Neural cell (in vitro differentiated cells): Measurements from ENCODE around the gene ATL1. TPM values are rescaled to one million over a fixed set of nuclear protein-coding genes. Genes with fewer than 3 reads are reported as not detected.

Experiments used
- H2AFZ ChIP-seq: fragments of 200-600, 300-800 bp; sonication (generic), shearing (Covaris generic); 2 replicates; pipeline ENCODE4 v1.6.0; 2014; ENCODE audit warnings: low read depth, mild to moderate bottlenecking, antibody characterized with exemption, low read length, moderate library complexity
- H3F3A ChIP-seq: fragments of 200-600 bp; shearing (Covaris generic); 2 replicates; pipeline ENCODE4 v1.6.1; 2016; ENCODE audit warnings: mild to moderate bottlenecking, moderate library complexity, mixed read lengths, antibody characterized with exemption, low read length; ENCODE audit not compliant: insufficient read depth, poor library complexity, severe bottlenecking
- H3K27ac ChIP-seq: fragments of 200-600, 300-800 bp; sonication (generic), shearing (Covaris generic); 2 replicates; pipeline ENCODE4 v1.5.1; 2014; ENCODE audit warnings: mild to moderate bottlenecking, low read length, moderate library complexity
- H3K27me3 ChIP-seq: fragments of 300-800, 200-600 bp; sonication (generic), shearing (Covaris generic); 2 replicates; pipeline ENCODE4 v1.6.0; 2014; ENCODE audit warnings: mild to moderate bottlenecking, low read depth, low read length, moderate library complexity; ENCODE audit not compliant: insufficient read depth
- H3K36me3 ChIP-seq: fragments of 300-800, 200-600 bp; sonication (generic), shearing (Covaris generic); 2 replicates; pipeline ENCODE4 v1.5.1; 2014; ENCODE audit warnings: mild to moderate bottlenecking, antibody characterized with exemption, low read length, moderate library complexity; ENCODE audit not compliant: insufficient read depth
- H3K4me2 ChIP-seq: fragments of 300-800, 200-600 bp; sonication (generic), shearing (Covaris generic); 2 replicates; pipeline ENCODE4 v1.6.0; 2014; ENCODE audit warnings: mild to moderate bottlenecking, low read length
- H3K4me3 ChIP-seq: fragments of 300-800, 200-600 bp; sonication (generic), shearing (Covaris generic); 2 replicates; pipeline ENCODE4 v1.5.1; 2014; ENCODE audit warnings: mild to moderate bottlenecking, low read length, moderate library complexity
- H3K79me2 ChIP-seq: fragments of 200-600 bp; shearing (Covaris generic); replicated peaks from 2 replicates; pipeline ENCODE4 v1.6.0; 2014; ENCODE audit warnings: mild to moderate bottlenecking, low read length, moderate library complexity; ENCODE audit not compliant: insufficient read depth
- H3K9ac ChIP-seq: fragments of 300-800, 200-600 bp; sonication (generic), shearing (Covaris generic); 2 replicates; pipeline ENCODE4 v1.6.1; 2016; ENCODE audit warnings: mild to moderate bottlenecking, low read length, mixed read lengths
- H3K9me2 ChIP-seq: fragments of 200-600 bp; shearing (Covaris generic); 2 replicates; pipeline ENCODE4 v1.6.1; 2016; ENCODE audit warnings: mild to moderate bottlenecking, low read length, mixed read lengths; ENCODE audit not compliant: insufficient read depth
- H3K9me3 ChIP-seq: fragments of 200-600, 300-800 bp; sonication (generic), shearing (Covaris generic); 2 replicates; pipeline ENCODE4 v1.6.1; 2016; ENCODE audit warnings: mild to moderate bottlenecking, mixed run types, low read length, moderate library complexity, mixed read lengths
- H4K20me1 ChIP-seq: fragments of 200-600 bp; shearing (Covaris generic); 2 replicates; pipeline ENCODE4 v1.6.1; 2016; ENCODE audit warnings: mild to moderate bottlenecking, mixed run types; ENCODE audit not compliant: insufficient read depth
- EP300 ChIP-seq: fragments of 450-650 bp; conservative IDR thresholded peaks from 2 replicates; pipeline ENCODE4 v1.6.1; 2014; ENCODE audit warnings: antibody characterized with exemption, mild to moderate bottlenecking, moderate library complexity; ENCODE audit not compliant: poor library complexity, severe bottlenecking
- EZH2 ChIP-seq: fragments of 200-600, 300-800 bp; shearing (Covaris generic), sonication (generic); IDR thresholded peaks from 2 replicates; pipeline ENCODE4 v1.6.1; 2014; ENCODE audit warnings: antibody characterized with exemption, low read length, borderline replicate concordance, mild to moderate bottlenecking; ENCODE audit not compliant: insufficient read depth, poor library complexity, severe bottlenecking
- MXI1 ChIP-seq: fragments of 450-650 bp; conservative IDR thresholded peaks from 2 replicates; pipeline ENCODE4 v1.6.1; 2014; ENCODE audit warnings: antibody characterized with exemption, mild to moderate bottlenecking; ENCODE audit not compliant: poor library complexity, severe bottlenecking
- POLR2AphosphoS5 ChIP-seq: IDR thresholded peaks from 2 replicates; pipeline ENCODE4 v1.6.1; 2012
- RAD21 ChIP-seq: fragments of 450-650 bp; conservative IDR thresholded peaks from 2 replicates; pipeline ENCODE4 v1.6.1; 2014; ENCODE audit warnings: antibody characterized with exemption, mild to moderate bottlenecking, moderate library complexity
- REST ChIP-seq: IDR thresholded peaks from 2 replicates; pipeline ENCODE4 v1.6.1; 2012; ENCODE audit warnings: borderline replicate concordance
- SMC3 ChIP-seq: fragments of 450-650 bp; conservative IDR thresholded peaks from 2 replicates; pipeline ENCODE4 v1.6.1; 2014; ENCODE audit warnings: antibody characterized with exemption, mild to moderate bottlenecking, moderate library complexity; ENCODE audit not compliant: poor library complexity
- TAF1 ChIP-seq: IDR thresholded peaks from 2 replicates; pipeline ENCODE4 v1.6.1; 2012; ENCODE audit warnings: low read depth
- polyA plus RNA-seq: library from polyadenylated mRNA; depleted of rRNA; stranded (reverse); fragments of >200 nt; gene quantifications from 2 replicates; pipeline ENCODE4 v1.2.3, GENCODE V29; 2014
- TF ChIP-seq, protein P1 (sequence below): fragments of 450-650 bp; IDR thresholded peaks from 2 replicates; pipeline ENCODE4 v1.5.1; 2014; ENCODE audit warnings: antibody characterized with exemption, mild to moderate bottlenecking, moderate library complexity; ENCODE audit not compliant: poor library complexity, severe bottlenecking

Gene ATL1
- polyA plus RNA-seq, 1 donor from 2014 or later = 70.4 TPM

- Histone ChIP-seq H3K79me2 (no peaks in the 10 kb centered on the region), H3K27ac (no peak overlapping the region), H3K4me3 (no peak overlapping the region), H2AFZ (no peak overlapping the region), H3K9ac (no peak overlapping the region), H3K9me2 (no peaks in the 10 kb centered on the region), H3K27me3 (no peaks in the 10 kb centered on the region), H3F3A (no peaks in the 10 kb centered on the region), H3K36me3 (no peaks in the 10 kb centered on the region), H3K9me3 (no peaks in the 10 kb centered on the region), H3K4me2 (no peak overlapping the region), H4K20me1 (no peaks in the 10 kb centered on the region)
- TF ChIP-seq RAD21 (no peak), MXI1 (no peak), REST (no peak), EP300 (no peak), SMC3 (no peak), TAF1 (no peak), EZH2 (no peak), POLR2AphosphoS5 (no peak)
- TF ChIP-seq, protein P1, sequence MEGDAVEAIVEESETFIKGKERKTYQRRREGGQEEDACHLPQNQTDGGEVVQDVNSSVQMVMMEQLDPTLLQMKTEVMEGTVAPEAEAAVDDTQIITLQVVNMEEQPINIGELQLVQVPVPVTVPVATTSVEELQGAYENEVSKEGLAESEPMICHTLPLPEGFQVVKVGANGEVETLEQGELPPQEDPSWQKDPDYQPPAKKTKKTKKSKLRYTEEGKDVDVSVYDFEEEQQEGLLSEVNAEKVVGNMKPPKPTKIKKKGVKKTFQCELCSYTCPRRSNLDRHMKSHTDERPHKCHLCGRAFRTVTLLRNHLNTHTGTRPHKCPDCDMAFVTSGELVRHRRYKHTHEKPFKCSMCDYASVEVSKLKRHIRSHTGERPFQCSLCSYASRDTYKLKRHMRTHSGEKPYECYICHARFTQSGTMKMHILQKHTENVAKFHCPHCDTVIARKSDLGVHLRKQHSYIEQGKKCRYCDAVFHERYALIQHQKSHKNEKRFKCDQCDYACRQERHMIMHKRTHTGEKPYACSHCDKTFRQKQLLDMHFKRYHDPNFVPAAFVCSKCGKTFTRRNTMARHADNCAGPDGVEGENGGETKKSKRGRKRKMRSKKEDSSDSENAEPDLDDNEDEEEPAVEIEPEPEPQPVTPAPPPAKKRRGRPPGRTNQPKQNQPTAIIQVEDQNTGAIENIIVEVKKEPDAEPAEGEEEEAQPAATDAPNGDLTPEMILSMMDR = no peak
These were observed 41.4 kb downstream of the ATL1 start for GRCh38 chr14:50601394-50601793.

GRCh38 chr14:50602035-50602434, 42.1 kb downstream of the ATL1 start:
- no peak overlapping the region for H3K4me3 ChIP-seq
- H3K9ac ChIP-seq = no peak overlapping the region
- no peak overlapping the region for H3K27ac ChIP-seq

More at GRCh38 chr14:50602035-50602434, 42.1 kb downstream of the ATL1 start:
- H3K36me3 ChIP-seq = no peaks in the 10 kb centered on the region
- no peaks in the 10 kb centered on the region for H3K79me2 ChIP-seq
- TF ChIP-seq EP300 (no peak), MXI1 (no peak), SMC3 (no peak), TAF1 (no peak), RAD21 (no peak), POLR2AphosphoS5 (no peak)
- TF ChIP-seq, protein P1 = no peak
- H3K9me2 ChIP-seq = no peaks in the 10 kb centered on the region
- H3K4me2 ChIP-seq = no peak overlapping the region
- no peaks in the 10 kb centered on the region for H3K9me3 ChIP-seq
- no peaks in the 10 kb centered on the region for H3F3A ChIP-seq
- no peak overlapping the region for H2AFZ ChIP-seq
- no peaks in the 10 kb centered on the region for H4K20me1 ChIP-seq
- no peaks in the 10 kb centered on the region for H3K27me3 ChIP-seq
